Hematopoietic multipotent progenitor cell treated with erythropoietin and hydrocortisone succinate and interleukin-3 and kit ligand, for 17 days (in vitro differentiated cells): ENCODE results near the gene METRN.

Source experiments
- DNase-seq: peaks from one replicate; pipeline ENCODE4 v3.0.0-alpha.2; 2015; ENCODE audit warnings: low spot score

METRN gene

DNA sequence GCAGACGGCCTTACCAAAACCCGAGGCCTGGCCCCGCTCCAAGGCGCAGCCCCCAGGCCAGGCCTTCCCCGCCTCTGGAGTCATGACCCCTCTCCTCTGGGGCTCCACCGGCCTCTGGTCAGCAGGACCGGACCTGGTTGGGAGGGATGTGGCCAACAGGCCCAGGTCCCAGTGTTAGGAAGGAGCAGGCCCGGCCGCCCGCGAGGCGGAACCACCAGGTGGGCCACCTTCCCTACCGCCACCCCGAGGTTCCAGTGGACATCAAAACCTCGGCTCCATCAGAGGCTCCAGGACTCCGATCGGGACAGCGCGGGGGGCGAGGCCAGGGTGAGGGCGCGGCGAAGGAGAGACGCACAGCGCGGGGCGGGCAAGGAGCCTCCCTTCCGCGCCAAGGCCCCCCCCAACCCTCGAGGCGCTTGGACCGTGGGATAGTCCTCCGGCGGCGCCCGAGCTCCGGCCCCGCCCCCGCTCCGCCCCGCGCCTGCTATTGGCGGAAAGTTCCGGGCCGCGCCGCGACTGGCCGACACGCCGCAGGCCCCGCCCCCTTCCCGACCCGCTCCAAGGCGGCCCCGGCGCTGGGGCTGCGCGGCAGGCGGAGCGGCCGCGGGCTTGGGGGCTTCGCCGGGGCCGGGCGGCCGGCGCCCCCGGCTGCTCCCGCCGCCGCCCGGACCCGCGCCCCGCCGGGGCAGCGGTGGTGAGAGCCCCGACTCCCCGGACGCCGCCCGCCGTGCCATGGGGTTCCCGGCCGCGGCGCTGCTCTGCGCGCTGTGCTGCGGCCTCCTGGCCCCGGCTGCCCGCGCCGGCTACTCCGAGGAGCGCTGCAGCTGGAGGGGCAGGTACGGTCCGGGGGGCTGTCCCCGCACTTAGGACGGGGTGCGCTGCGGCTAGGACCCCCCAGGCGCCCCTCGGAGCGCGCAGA, at the start of gene METRN:
METRN (plus strand) TSS at position 561 of the 919 bp plus-strand sequence; CDS start at position 733, 172 bp downstream.
- peak; percentile 70 for DNase-seq

- DNase-seq: no peak
Observed at GRCh38 chr16:666572-666971, 48.3 kb upstream of the METRN start.

- DNase-seq: no peak
Observed at GRCh38 chr16:667113-667779, 47.7 kb upstream of the METRN start.

- peak; percentile 93 for DNase-seq
Observed at GRCh38 chr16:667780-668518, 47.0 kb upstream of the METRN start, which contains the start of gene RHOT2. TSS of gene RHOT2 (plus strand) at chr16:668132. CDS start at chr16:668200, 68 bp downstream.

GRCh38 chr16:668519-669171, 46.3 kb upstream of the METRN start:
- no peak for DNase-seq

- no peak for DNase-seq
Observed at GRCh38 chr16:669666-670065, 45.3 kb upstream of the METRN start.

- no peak for DNase-seq
Observed at GRCh38 chr16:670485-671352, 44.2 kb upstream of the METRN start.

- no peak for DNase-seq
Observed at GRCh38 chr16:671353-672131, 43.4 kb upstream of the METRN start.

DNA sequence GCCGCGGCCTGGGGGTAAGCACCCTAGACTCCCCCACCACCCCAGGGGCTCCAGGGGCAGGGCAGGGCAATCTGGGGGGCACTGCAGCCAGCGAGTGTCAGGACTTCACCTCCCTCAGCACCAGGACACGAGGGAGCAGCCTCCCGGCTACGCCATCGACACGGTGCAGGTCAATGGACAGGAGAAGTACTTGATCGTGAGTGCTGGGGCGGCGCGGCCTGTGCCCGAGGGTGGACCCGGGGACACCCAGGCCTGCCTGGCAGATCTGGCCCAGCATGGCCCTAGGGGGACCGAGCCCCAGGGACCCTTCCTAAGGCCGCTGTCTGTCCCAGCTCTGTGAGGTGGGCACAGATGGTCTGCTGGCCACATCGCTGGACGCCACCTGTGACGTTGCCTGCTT, 42.5 kb upstream of the METRN start:
- no peak for DNase-seq

DNA sequence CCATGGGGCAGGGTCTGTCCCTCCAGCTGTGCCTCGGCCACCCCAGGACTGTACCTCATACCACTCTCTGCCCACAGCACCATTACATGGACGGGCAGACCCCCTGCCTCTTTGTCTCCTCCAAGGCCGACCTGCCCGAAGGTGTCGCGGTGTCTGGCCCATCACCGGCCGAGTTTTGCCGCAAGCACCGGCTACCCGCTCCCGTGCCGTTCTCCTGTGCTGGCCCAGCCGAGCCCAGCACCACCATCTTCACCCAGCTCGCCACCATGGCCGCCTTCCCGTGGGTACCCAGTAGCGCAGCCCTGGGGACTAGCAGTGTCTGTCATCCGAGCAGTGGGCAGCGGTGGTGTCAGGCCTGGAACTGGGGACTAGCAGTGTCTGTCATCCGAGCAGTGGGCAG, 42.1 kb upstream of the METRN start:
- DNase-seq: no peak

DNA sequence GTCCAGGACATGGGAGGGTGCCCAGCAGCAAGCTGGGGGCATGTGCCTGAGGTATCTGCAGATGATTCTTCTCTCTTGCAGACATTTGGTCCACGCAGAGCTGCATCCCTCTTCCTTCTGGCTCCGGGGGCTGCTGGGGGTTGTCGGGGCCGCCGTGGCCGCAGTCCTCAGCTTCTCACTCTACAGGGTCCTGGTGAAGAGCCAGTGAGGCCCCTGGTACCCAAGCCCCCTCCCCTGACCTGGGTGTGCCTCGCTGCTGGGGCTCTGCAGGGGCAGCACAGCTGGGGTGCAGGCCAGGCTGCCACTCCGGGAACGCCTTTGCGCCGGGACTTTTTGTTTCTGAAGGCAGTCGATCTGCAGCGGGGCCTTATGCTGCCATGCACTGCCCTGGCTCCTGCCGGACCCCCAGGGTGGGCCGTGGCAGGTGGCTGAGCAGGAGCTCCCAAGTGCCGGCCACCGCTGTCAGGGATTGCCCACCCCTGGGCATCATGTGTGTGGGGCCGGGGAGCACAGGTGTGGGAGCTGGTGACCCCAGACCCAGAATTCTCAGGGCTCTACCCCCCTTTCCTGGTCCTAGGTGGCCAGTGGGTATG, 41.4 kb upstream of the METRN start:
- DNase-seq: no peak

GRCh38 chr16:674214-674881, 40.6 kb upstream of the METRN start:
- DNase-seq: no peak

DNA sequence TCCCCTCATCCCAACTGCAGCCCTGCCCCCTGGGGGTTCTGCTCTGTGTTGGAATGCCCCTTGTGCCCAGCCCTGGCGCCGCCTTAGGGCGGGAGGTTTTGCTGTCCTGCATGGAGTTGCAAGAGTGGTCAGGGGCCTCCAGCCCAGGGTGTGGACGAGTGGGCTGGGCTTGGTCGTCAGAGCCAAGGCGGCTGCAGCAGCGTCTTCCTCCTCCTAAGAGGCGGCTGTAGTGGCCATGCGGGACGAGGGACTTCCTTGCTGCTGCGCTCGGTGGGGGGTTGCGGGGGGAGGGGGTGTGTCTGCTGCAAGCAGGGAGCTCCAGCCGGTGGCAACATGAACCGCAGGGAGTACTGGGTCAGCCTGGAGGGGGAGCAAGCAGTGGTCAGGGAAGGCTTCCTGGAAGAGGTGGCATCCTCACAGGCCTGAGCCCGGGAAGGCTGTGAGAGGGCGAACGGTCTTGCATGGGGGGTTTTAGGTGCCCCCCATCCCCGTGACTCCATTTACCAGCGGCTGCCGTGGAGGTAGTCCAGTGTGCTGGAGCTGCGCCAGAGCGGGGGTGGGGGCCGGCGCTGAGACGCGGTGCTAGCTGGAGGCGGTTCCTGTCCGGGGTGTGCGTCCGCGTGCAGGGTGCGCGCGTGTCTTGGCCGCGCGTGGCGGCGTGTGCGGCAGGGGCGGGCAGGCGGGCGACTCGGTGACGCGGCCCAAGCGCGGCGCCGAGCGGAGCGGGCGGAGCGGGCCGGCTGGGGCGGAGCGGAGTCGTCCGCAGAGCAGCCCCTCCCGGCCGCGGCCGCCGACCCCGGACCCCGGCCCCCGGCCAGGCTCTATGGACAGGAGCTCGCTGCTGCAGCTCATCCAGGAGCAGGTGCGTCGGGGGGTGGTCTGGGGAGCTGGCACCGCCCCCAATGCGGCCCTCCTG, 39.7 kb upstream of the METRN start, which contains the start of gene RHBDL1:
RHBDL1 (plus strand) TSS at position 704 of the 916 bp plus-strand sequence; CDS start at position 824, 120 bp downstream.
- DNase-seq: no peak

DNA sequence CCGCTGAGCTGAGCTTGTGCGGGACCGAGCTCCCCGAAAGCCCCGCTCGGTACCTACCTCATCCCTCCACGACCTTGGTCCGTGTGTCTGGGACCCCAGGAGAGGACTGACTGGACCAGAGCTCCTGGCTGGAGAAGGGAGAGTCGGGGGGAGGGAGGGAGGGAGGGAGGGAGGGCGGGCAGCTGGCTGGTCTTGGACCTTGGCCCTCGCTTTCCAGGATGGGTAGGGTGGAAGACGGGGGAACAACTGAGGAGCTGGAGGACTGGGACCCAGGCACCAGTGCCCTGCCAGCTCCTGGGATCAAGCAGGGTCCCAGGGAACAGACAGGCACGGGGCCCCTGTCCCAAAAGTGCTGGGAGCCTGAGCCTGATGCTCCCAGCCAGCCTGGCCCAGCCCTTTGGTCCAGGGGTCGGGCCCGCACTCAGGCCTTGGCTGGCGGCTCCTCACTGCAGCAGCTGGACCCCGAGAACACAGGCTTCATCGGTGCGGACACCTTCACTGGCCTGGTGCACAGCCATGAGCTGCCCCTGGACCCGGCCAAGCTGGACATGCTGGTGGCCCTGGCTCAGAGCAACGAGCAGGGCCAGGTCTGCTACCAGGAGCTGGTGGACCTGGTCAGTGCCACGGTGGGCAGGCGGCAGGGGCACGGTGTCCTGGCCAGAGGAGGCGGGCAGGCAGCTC, 38.9 kb upstream of the METRN start:
- DNase-seq: no peak

DNA sequence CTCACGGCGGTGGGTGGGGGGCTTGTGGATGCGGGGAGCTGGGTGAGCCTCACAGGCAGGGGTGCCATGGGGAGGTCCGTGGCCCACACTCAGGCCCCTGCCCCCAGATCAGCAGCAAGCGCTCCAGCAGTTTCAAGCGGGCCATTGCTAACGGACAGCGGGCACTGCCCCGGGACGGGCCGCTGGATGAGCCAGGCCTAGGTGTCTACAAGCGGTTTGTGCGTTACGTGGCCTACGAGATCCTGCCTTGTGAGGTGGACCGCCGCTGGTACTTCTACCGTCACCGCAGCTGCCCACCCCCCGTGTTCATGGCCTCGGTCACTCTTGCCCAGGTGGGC, 38.4 kb upstream of the METRN start:
- no peak for DNase-seq

DNA sequence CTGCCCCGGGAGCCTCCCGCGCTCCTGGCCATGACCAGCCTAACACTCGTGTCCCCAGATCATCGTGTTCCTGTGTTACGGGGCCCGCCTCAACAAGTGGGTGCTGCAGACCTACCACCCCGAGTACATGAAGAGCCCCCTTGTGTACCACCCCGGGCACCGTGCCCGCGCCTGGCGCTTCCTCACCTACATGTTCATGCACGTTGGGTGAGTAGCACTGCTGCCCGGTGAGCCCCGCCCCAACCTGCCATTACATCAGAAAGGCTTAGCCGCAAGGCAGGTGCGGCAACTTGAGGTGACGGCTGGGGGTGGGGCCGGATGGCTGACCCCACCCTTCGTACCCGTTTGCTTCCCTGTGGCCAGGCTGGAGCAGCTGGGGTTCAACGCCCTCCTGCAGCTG, 38.0 kb upstream of the METRN start:
- no peak for DNase-seq
